ENCODE data around the gene ZNF107. TPM values are rescaled to one million over a fixed set of nuclear protein-coding genes. Genes with fewer than 3 reads are reported as not detected.
A peak's percentile ranks its signal among the peaks of the same experiment; 100 is the strongest.

Gene ZNF107
- total and polyA plus RNA-seq, 2 of the 13 experiments (the other 11 are each of a cell fraction or from before 2014, with no cell fraction given) = 2.5 to 5.4 TPM

- TF ChIP-seq ZNF703 (CRISPR knock-in tag; IDR thresholded peaks at IDR 0.05; ENCODE audit: borderline replicate concordance) (no peak), SNAPC4 (CRISPR knock-in tag; IDR thresholded peaks at IDR 0.05) (no peak), ZNF264 (CRISPR knock-in tag; IDR thresholded peaks at IDR 0.05) (no peak), YEATS2 (CRISPR knock-in tag; IDR thresholded peaks at IDR 0.05; ENCODE audit: borderline replicate concordance) (no peak), ZNF367 (CRISPR knock-in tag; IDR thresholded peaks at IDR 0.05; ENCODE audit: borderline replicate concordance) (no peak), CEBPZ (IDR thresholded peaks at IDR 0.05; ENCODE audit: low read length) (no peak), ZNF501 (CRISPR knock-in tag; IDR thresholded peaks at IDR 0.05) (peak; percentile 38; the same call in 1 of the 2 replicates), ZNF615 (CRISPR knock-in tag; IDR thresholded peaks at IDR 0.05; ENCODE audit: borderline replicate concordance) (no peak), SIN3B (IDR thresholded peaks at IDR 0.05; ENCODE audit: low read length) (peak; percentile 81; the same call in 1 of the 2 replicates), ZFP62 (CRISPR knock-in tag; IDR thresholded peaks at IDR 0.05) (no peak), ZBTB43 (CRISPR knock-in tag; conservative IDR thresholded peaks at IDR 0.05) (no peak), TCF7L2 (IDR thresholded peaks at IDR 0.05; ENCODE audit: low read depth, low read length) (no peak), NR2C2 (CRISPR knock-in tag; IDR thresholded peaks at IDR 0.05; ENCODE audit: borderline replicate concordance) (no peak), MIER3 (CRISPR knock-in tag; IDR thresholded peaks at IDR 0.05; ENCODE audit: borderline replicate concordance) (no peak; the same call in 1 of the 2 replicates), MXD3 (CRISPR knock-in tag; IDR thresholded peaks at IDR 0.05) (no peak), SIX1 (CRISPR knock-in tag; IDR thresholded peaks at IDR 0.05; ENCODE audit: borderline replicate concordance) (0 out of 2 replicates have a peak, but pooled peaks have one; percentile 4), FOXK2 (IDR thresholded peaks at IDR 0.05) (no peak), ZNF510 (CRISPR knock-in tag; IDR thresholded peaks at IDR 0.05; ENCODE audit: low read depth) (no peak)
These were observed at the start of gene ZNF107 (continued) for GRCh38 chr7:64665980-64666662.
